B cell (primary cell): Measurements from ENCODE around the gene SPTBN1. TPM values are rescaled to one million over a fixed set of nuclear protein-coding genes. Genes with fewer than 3 reads are reported as not detected.

ENCODE experiments used
- ATAC-seq: fragments of 200-7000 bp; cut with Tn5 transposase; one replicate; pipeline ENCODE4 v1.10.0; 2021; ENCODE audit warnings: low read depth, mild to moderate bottlenecking, moderate number of reproducible peaks, moderate library complexity
- CTCF ChIA-PET: fragments of 350-600 bp; sonication (Branson Sonifier 250); formaldehyde crosslinking; loops from one replicate; lab custom pipeline; 2021; ENCODE audit warnings: antibody characterized with exemption, inconsistent platforms; lab: Charles Lee
- POLR2A ChIA-PET: fragments of 350-600 bp; sonication (Branson Sonifier 250); formaldehyde crosslinking; loops from one replicate; lab custom pipeline; 2021; ENCODE audit warnings: antibody characterized with exemption; lab: Charles Lee
- DNase-seq: peaks from one replicate; pipeline ENCODE4 v3.0.0; 2013
- H2AFZ ChIP-seq: 2 replicates; pipeline ENCODE4 v1.6.1; 2012; ENCODE audit warnings: mild to moderate bottlenecking, low read depth, low read length; ENCODE audit not compliant: insufficient read depth, poor library complexity, severe bottlenecking
- H3K27ac ChIP-seq, 2 donors: 1 replicate in 1 of 2; 2 replicates in 1 of 2; pipeline ENCODE4 v1.5.1; 2012 to 2013; ENCODE audit warnings: low read length in 2 of 2, mild to moderate bottlenecking in 2 of 2, moderate library complexity in 1 of 2
- H3K27me3 ChIP-seq, 4 experiments: fragments of 200-600 bp in 1 of 4; sonication (generic) in 1 of 4; replicated peaks in 1 of 4; 1 replicate in 2 of 4; 2 replicates in 2 of 4; pipeline versions ENCODE4 v1.6.1 to v1.7.0; 2013 to 2016; ENCODE audit warnings: low read length in 3 of 4, mild to moderate bottlenecking in 2 of 4, mixed read lengths in 1 of 4, moderate library complexity in 1 of 4; ENCODE audit not compliant: insufficient read depth in 4 of 4, control insufficient read depth in 3 of 4; ENCODE audit errors: control extremely low read depth in 1 of 4
- H3K36me3 ChIP-seq, 2 experiments: replicated peaks in 1 of 2; 1 replicate in 1 of 2; 2 replicates in 1 of 2; pipeline versions ENCODE4 v1.6.1 to v1.7.1; 2013; ENCODE audit warnings: low read length in 1 of 2; ENCODE audit not compliant: insufficient read depth in 2 of 2, control insufficient read depth in 1 of 2; ENCODE audit errors: control extremely low read depth in 1 of 2, extremely low read depth in 1 of 2
- H3K4me1 ChIP-seq, 2 donors: fragments of 200-600 bp in 1 of 2; sonication (generic) in 1 of 2; 1 replicate in 1 of 2; 2 replicates in 1 of 2; pipeline versions ENCODE4 v1.5.1 to v1.6.1; 2013 to 2017; ENCODE audit warnings: low read length in 2 of 2; ENCODE audit not compliant: control insufficient read depth in 2 of 2, insufficient read depth in 2 of 2
- H3K4me2 ChIP-seq: replicated peaks from 2 replicates; pipeline ENCODE3; 2012; ENCODE audit warnings: mild to moderate bottlenecking, low read depth, low read length; ENCODE audit not compliant: poor library complexity, severe bottlenecking
- H3K4me3 ChIP-seq, 5 experiments: fragments of 200-600 bp in 1 of 5; sonication (generic) in 1 of 5; 1 replicate in 3 of 5; 2 replicates in 2 of 5; pipeline versions ENCODE4 v1.5.1 to v1.7.0; 2011 to 2016; ENCODE audit warnings: low read length in 4 of 5, mild to moderate bottlenecking in 4 of 5, low read depth in 2 of 5, control low read depth in 1 of 5, moderate library complexity in 1 of 5; ENCODE audit not compliant: insufficient read depth in 1 of 5; ENCODE audit errors: control extremely low read depth in 1 of 5, extremely low read depth in 1 of 5
- H3K79me2 ChIP-seq: fragments of 200-600 bp; sonication (generic); one replicate; pipeline ENCODE4 v1.6.0; 2016; ENCODE audit warnings: low read length; ENCODE audit not compliant: control insufficient read depth, insufficient read depth
- H3K9ac ChIP-seq: fragments of 200-600 bp; sonication (generic); 2 replicates; pipeline ENCODE4 v1.6.1; 2017; ENCODE audit warnings: mild to moderate bottlenecking, low read length, moderate library complexity
- H3K9me3 ChIP-seq, 3 donors: one replicate each; pipeline versions ENCODE4 v1.6.1 to v1.7.1; 2013; ENCODE audit warnings: low read length in 2 of 3; ENCODE audit not compliant: control insufficient read depth in 2 of 3, insufficient read depth in 1 of 3; ENCODE audit errors: control extremely low read depth in 1 of 3
- H4K20me1 ChIP-seq: 2 replicates; pipeline ENCODE4 v1.6.0; 2012; ENCODE audit warnings: mild to moderate bottlenecking, low read length; ENCODE audit not compliant: insufficient read depth, control insufficient read depth, poor library complexity, severe bottlenecking
- H3K27ac Mint-ChIP-seq: one replicate; pipeline ENCODE4 v1.8.0; 2021; ENCODE audit warnings: mixed read lengths
- H3K27me3 Mint-ChIP-seq: one replicate; pipeline ENCODE4 v1.8.0; 2021; ENCODE audit warnings: mixed read lengths
- H3K4me1 Mint-ChIP-seq: one replicate; pipeline ENCODE4 v1.8.0; 2021; ENCODE audit warnings: mixed read lengths
- H3K4me3 Mint-ChIP-seq: one replicate; pipeline ENCODE4 v1.8.0; 2021; ENCODE audit warnings: mixed read lengths
- H3K9me3 Mint-ChIP-seq: one replicate; pipeline ENCODE4 v1.8.0; 2022; ENCODE audit warnings: mixed read lengths; ENCODE audit not compliant: insufficient read depth
- CTCF ChIP-seq: fragments of 200-600 bp; IDR thresholded peaks from one replicate; pipeline ENCODE4 v1.8.0; 2022; ENCODE audit warnings: antibody characterized with exemption, mild to moderate bottlenecking
- EZH2 ChIP-seq: IDR thresholded peaks from 2 replicates; pipeline ENCODE4 v1.6.1; 2012; ENCODE audit warnings: borderline replicate concordance, low read depth, mild to moderate bottlenecking, moderate library complexity, low read length; ENCODE audit not compliant: insufficient read depth, poor library complexity, severe bottlenecking
- WGBS: methylation state at CpG from one replicate; pipeline ENCODE4 v1.1.5; 2013; ENCODE audit warnings: missing lambda C conversion rate; ENCODE audit not compliant: insufficient coverage; 5-methylcytosine and 5-hydroxymethylcytosine counted together
- intact Hi-C: fragments of 100-400 bp; cut with micrococcal nuclease; formaldehyde crosslinking; loops from one replicate; pipeline ENCODE4 v1.10.0; 2022
- polyA plus RNA-seq: library from polyadenylated mRNA; depleted of rRNA; stranded (reverse); fragments of >200 nt; gene quantifications from 2 replicates; pipeline ENCODE4 v1.2.3, GENCODE V29; 2012
- total RNA-seq, 2 donors: library from RNA; stranded (reverse); fragments of 120-200 nt in 1 of 2; gene quantifications; 1 replicate in 1 of 2; 2 replicates in 1 of 2; pipeline versions ENCODE4 v1.2.3 to v1.2.4, GENCODE V29; 2013 to 2022

The SPTBN1 gene
- total and polyA plus RNA-seq, 2 donors (not counting 1 experiment from before 2014, with no cell fraction given), result 43.7 to 144 TPM

- Mint-ChIP-seq H3K9me3 (no peaks in the 10 kb centered on the region), H3K4me1 (no peaks in the 10 kb centered on the region), H3K4me3 (no peak overlapping the region), H3K27me3 (no peaks in the 10 kb centered on the region), H3K27ac (no peak overlapping the region)
- no peaks in the 10 kb centered on the region for H3K9me3 ChIP-seq
- POLR2A ChIA-PET, result interaction anchor here (0.6 kb wide), 1 partner anchor 46 kb away, joined by 3 read pairs; no protein-coding TSS in a partner anchor
- intact Hi-C loops, result no loop called here
- no peak overlapping the region for H3K27ac ChIP-seq
- 81% methylated on average over 3 of the region's 6 CpGs for WGBS
- no peak overlapping the region for H3K4me2 ChIP-seq
- no peak overlapping the region for H3K4me3 ChIP-seq
- CTCF ChIA-PET, result interaction anchor here (0.7 to 12.8 kb wide), 19 partner anchors 9 to 741 kb away, joined by 3 to 294 read pairs (median 4); no protein-coding TSS in a partner anchor
- H3K27me3 ChIP-seq, result no peaks in the 10 kb centered on the region
- H4K20me1 ChIP-seq, result peaks cover 5% of the 10 kb centered on the region
- H3K36me3 ChIP-seq, result peaks cover 5 to 77% of the 10 kb centered on the region in 2 experiments
- no peaks in the 10 kb centered on the region for H3K4me1 ChIP-seq
- no peak overlapping the region for H3K9ac ChIP-seq
- no peak for ATAC-seq
- no peak for DNase-seq
- no peak overlapping the region for H2AFZ ChIP-seq
- no peak for TF ChIP-seq CTCF
- TF ChIP-seq EZH2, result no peak
- no peaks in the 10 kb centered on the region for H3K79me2 ChIP-seq
Observed at GRCh38 chr2:54666634-54667265, 210.6 kb downstream of the SPTBN1 start.

- ChIA-PET POLR2A (interaction anchor here (0.6 kb wide), 1 partner anchor 46 kb away, joined by 3 read pairs; no protein-coding TSS in a partner anchor), CTCF (interaction anchor here (0.7 to 12.8 kb wide), 10 partner anchors 9 to 742 kb away, joined by 3 to 294 read pairs (median 4); no protein-coding TSS in a partner anchor)
- Histone ChIP-seq H3K27ac (no peak overlapping the region), H3K79me2 (no peaks in the 10 kb centered on the region), H3K9me3 (no peaks in the 10 kb centered on the region), H3K4me2 (no peak overlapping the region), H3K4me3 (no peak overlapping the region), H3K4me1 (no peaks in the 10 kb centered on the region), H3K36me3 (peaks cover 5 to 72% of the 10 kb centered on the region in 2 experiments), H3K9ac (no peak overlapping the region), H2AFZ (no peak overlapping the region), H3K27me3 (no peaks in the 10 kb centered on the region), H4K20me1 (peaks cover 5% of the 10 kb centered on the region)
- WGBS, result 100% methylated on average over 4 of the region's 4 CpGs
- peaks cover 2% of the 10 kb centered on the region for H3K4me1 Mint-ChIP-seq
- no peak overlapping the region for H3K27ac Mint-ChIP-seq
- H3K9me3 Mint-ChIP-seq, result no peaks in the 10 kb centered on the region
- H3K4me3 Mint-ChIP-seq, result no peak overlapping the region
- no peak for ATAC-seq
- intact Hi-C loops, result no loop called here
- TF ChIP-seq CTCF (no peak), EZH2 (no peak)
- no peaks in the 10 kb centered on the region for H3K27me3 Mint-ChIP-seq
- DNase-seq, result no peak
Observed at GRCh38 chr2:54667266-54667639, 211.1 kb downstream of the SPTBN1 start.
